GM12801 (cell line): Measurements from ENCODE around the gene ITGB1BP1.

Experiments
- CTCF ChIP-seq: IDR thresholded peaks from one replicate; pipeline ENCODE4 v1.5.1; 2011; ENCODE audit warnings: control low read depth; ENCODE audit not compliant: insufficient read length; ENCODE audit errors: extremely low read depth

The ITGB1BP1 gene

GRCh38 chr2:9406529-9407362, 16.6 kb downstream of the ITGB1BP1 start:
- TF ChIP-seq CTCF, result no peak

- no peak for TF ChIP-seq CTCF
Observed at GRCh38 chr2:9405636-9406035, 17.7 kb downstream of the ITGB1BP1 start.

- no peak for TF ChIP-seq CTCF
Observed at GRCh38 chr2:9404451-9404850, 18.9 kb downstream of the ITGB1BP1 start.

- TF ChIP-seq CTCF, result no peak
Observed at GRCh38 chr2:9403924-9404323, 19.4 kb downstream of the ITGB1BP1 start.

GRCh38 chr2:9401646-9402371, 21.5 kb downstream of the ITGB1BP1 start:
- TF ChIP-seq CTCF, result no peak

GRCh38 chr2:9401059-9401547, 22.2 kb downstream of the ITGB1BP1 start:
- TF ChIP-seq CTCF, result no peak

GRCh38 chr2:9400268-9401058, 22.9 kb downstream of the ITGB1BP1 start:
- TF ChIP-seq CTCF, result no peak
